Measurements from ENCODE around the gene VWA5B1.

GRCh38 chr1:20383631-20384030 is 93.0 kb downstream of the VWA5B1 start:
- TF ChIP-seq CTCF (IDR thresholded peaks at IDR 0.05): no peak
- TF ChIP-seq POLR2AphosphoS5 (IDR thresholded peaks at IDR 0.05): no peak
- no peak for TF ChIP-seq POLR2A (IDR thresholded peaks at IDR 0.05)
- no peak for TF ChIP-seq EP300 (IDR thresholded peaks at IDR 0.05)

Measured in gastroesophageal sphincter (tissue), 3 donors.